Measurements from ENCODE around the gene AKAP6. TPM values are rescaled to one million over a fixed set of nuclear protein-coding genes. Genes with fewer than 3 reads are reported as not detected.

The AKAP6 gene
- total and polyA plus RNA-seq, 2 experiments from 2014 or later, result 9.2 to 21.8 TPM

GRCh38 chr14:32662211-32662610 lies 333.1 kb downstream of the AKAP6 start:
- no peak for DNase-seq (ENCODE audit: low read depth in 1 of 2, low spot score in 1 of 2)
- peaks cover 7% of the 10 kb centered on the region for H3K4me1 ChIP-seq (ENCODE audit: low read depth)
- no peaks in the 10 kb centered on the region for H3K36me3 ChIP-seq
- TF ChIP-seq CTCF (IDR thresholded peaks at IDR 0.05; ENCODE audit: low read depth, low read length), result no peak
- no peaks in the 10 kb centered on the region for H3K27me3 ChIP-seq
- no peak overlapping the region for H3K27ac ChIP-seq
- no peak overlapping the region for H3K4me3 ChIP-seq
- no peaks in the 10 kb centered on the region for H3K9me3 ChIP-seq (ENCODE audit: low read depth)

- Histone ChIP-seq H3K4me3 (no peak overlapping the region), H3K36me3 (no peaks in the 10 kb centered on the region), H3K27ac (no peak overlapping the region), H3K27me3 (no peaks in the 10 kb centered on the region), H3K4me1 (ENCODE audit: low read depth) (peaks cover 7% of the 10 kb centered on the region), H3K9me3 (ENCODE audit: low read depth) (no peaks in the 10 kb centered on the region)
- no peak for TF ChIP-seq CTCF (IDR thresholded peaks at IDR 0.05; ENCODE audit: low read depth, low read length)
- no peak for DNase-seq (ENCODE audit: low read depth in 1 of 2, low spot score in 1 of 2)
Measured at GRCh38 chr14:32666308-32666707, 337.2 kb downstream of the AKAP6 start.

DNA sequence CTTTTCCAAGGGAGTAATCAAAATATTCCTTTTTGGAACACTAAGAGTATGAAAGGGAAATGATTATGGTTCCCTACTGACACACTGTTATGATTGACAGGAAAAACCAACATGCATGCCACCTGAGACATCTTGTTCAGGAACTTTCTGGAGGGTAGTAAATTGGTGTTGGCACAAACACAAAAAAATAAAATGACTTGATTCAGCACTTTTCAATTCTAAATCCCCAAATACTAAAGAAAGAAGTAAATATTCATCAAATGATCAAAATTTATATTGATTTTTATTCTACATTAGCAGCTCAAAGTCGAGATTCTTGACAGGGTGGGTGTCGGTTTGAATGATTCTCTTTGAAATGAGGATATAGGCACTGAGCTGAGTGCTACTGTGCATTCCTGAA lies 338.2 kb downstream of the AKAP6 start:
- Histone ChIP-seq H3K27me3 (no peaks in the 10 kb centered on the region), H3K9me3 (ENCODE audit: low read depth) (no peaks in the 10 kb centered on the region), H3K4me1 (ENCODE audit: low read depth) (peaks cover 7% of the 10 kb centered on the region), H3K4me3 (no peak overlapping the region), H3K27ac (no peak overlapping the region), H3K36me3 (no peaks in the 10 kb centered on the region)
- DNase-seq (ENCODE audit: low read depth in 1 of 2, low spot score in 1 of 2), result no peak
- no peak for TF ChIP-seq CTCF (IDR thresholded peaks at IDR 0.05; ENCODE audit: low read depth, low read length)

DNA sequence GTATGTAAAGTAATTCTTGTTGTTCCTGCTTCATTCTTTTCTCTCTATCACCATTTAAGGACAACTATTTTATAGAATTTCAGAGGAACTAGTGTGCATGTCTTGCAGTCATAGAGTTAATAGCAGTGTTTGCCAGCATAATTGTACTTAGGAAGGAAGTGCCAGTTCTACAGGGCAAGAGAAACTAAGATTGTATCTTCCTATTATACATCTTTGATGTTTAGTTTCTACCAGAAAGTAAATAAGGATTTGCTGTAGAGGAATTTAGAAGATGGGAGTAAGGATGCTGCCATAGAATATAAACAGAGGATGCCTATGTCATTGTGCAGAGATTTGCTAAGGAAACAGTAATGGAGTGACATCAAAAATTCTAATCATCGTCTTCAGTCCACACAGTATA lies 338.7 kb downstream of the AKAP6 start:
- no peak for TF ChIP-seq CTCF (IDR thresholded peaks at IDR 0.05; ENCODE audit: low read depth, low read length)
- no peaks in the 10 kb centered on the region for H3K9me3 ChIP-seq (ENCODE audit: low read depth)
- H3K4me3 ChIP-seq, result no peak overlapping the region
- no peaks in the 10 kb centered on the region for H3K27me3 ChIP-seq
- no peak for DNase-seq (ENCODE audit: low read depth in 1 of 2, low spot score in 1 of 2)
- H3K4me1 ChIP-seq (ENCODE audit: low read depth), result peaks cover 7% of the 10 kb centered on the region
- H3K27ac ChIP-seq, result no peak overlapping the region
- H3K36me3 ChIP-seq, result no peaks in the 10 kb centered on the region

- H3K36me3 ChIP-seq, result no peaks in the 10 kb centered on the region
- no peak for DNase-seq (ENCODE audit: low read depth in 1 of 2, low spot score in 1 of 2)
Measured at GRCh38 chr14:32669391-32669790, 340.3 kb downstream of the AKAP6 start.

More at GRCh38 chr14:32669391-32669790, 340.3 kb downstream of the AKAP6 start:
- no peaks in the 10 kb centered on the region for H3K9me3 ChIP-seq (ENCODE audit: low read depth)
- H3K4me1 ChIP-seq (ENCODE audit: low read depth), result no peaks in the 10 kb centered on the region
- H3K4me3 ChIP-seq, result no peak overlapping the region
- H3K27ac ChIP-seq, result no peak overlapping the region
- no peak for TF ChIP-seq CTCF (IDR thresholded peaks at IDR 0.05; ENCODE audit: low read depth, low read length)
- H3K27me3 ChIP-seq, result no peaks in the 10 kb centered on the region
